Karpas-422 (cell line): ENCODE results near the gene PRKCH. TPM values are rescaled to one million over a fixed set of nuclear protein-coding genes. Genes with fewer than 3 reads are reported as not detected.

ENCODE experiments used
- DNase-seq: peaks from one replicate; pipeline ENCODE4 v3.0.0-alpha.2; 2015
- H2AFZ ChIP-seq: fragments of 200-600 bp; sonication (generic); 2 replicates; pipeline ENCODE4 v1.6.1; 2014; ENCODE audit warnings: antibody characterized with exemption, low read length, mixed read lengths
- H3K27ac ChIP-seq: fragments of 200-600 bp; sonication (generic); 2 replicates; pipeline ENCODE4 v1.5.1; 2014; ENCODE audit warnings: mild to moderate bottlenecking, low read length, moderate library complexity
- H3K27me3 ChIP-seq: fragments of 200-600 bp; sonication (generic); 2 replicates; pipeline ENCODE4 v1.6.1; 2014; ENCODE audit warnings: low read length, mixed read lengths
- H3K36me3 ChIP-seq: fragments of 200-600 bp; sonication (generic); 2 replicates; pipeline ENCODE4 v1.6.1; 2014; ENCODE audit warnings: low read length, mixed read lengths; ENCODE audit not compliant: insufficient read depth
- H3K4me1 ChIP-seq: fragments of 200-600 bp; sonication (generic); 2 replicates; pipeline ENCODE4 v1.6.1; 2014; ENCODE audit warnings: mild to moderate bottlenecking, low read length, mixed read lengths
- H3K4me2 ChIP-seq: fragments of 200-600 bp; sonication (generic); 2 replicates; pipeline ENCODE4 v1.6.1; 2014; ENCODE audit warnings: low read length, low read depth, mild to moderate bottlenecking; ENCODE audit not compliant: poor library complexity, severe bottlenecking
- H3K4me3 ChIP-seq: fragments of 200-600 bp; sonication (generic); 2 replicates; pipeline ENCODE4 v1.5.1; 2014; ENCODE audit warnings: mild to moderate bottlenecking, antibody characterized with exemption, low read length, mixed read lengths
- H3K79me2 ChIP-seq: fragments of 200-600 bp; sonication (generic); 2 replicates; pipeline ENCODE4 v1.6.1; 2014; ENCODE audit warnings: mild to moderate bottlenecking, low read length, mixed read lengths
- H3K9ac ChIP-seq: fragments of 200-600 bp; sonication (generic); 2 replicates; pipeline ENCODE4 v1.6.0; 2014; ENCODE audit warnings: low read length
- H3K9me2 ChIP-seq: fragments of 200-600 bp; sonication (generic), shearing (Covaris generic); replicated peaks from 2 replicates; pipeline ENCODE4 v1.6.0; 2014; ENCODE audit warnings: mild to moderate bottlenecking, low read length, moderate library complexity; ENCODE audit not compliant: insufficient read depth
- H3K9me3 ChIP-seq: fragments of 300-700, 200-600 bp; sonication (generic); 2 replicates; pipeline ENCODE4 v1.6.1; 2014; ENCODE audit warnings: low read length, mixed read lengths
- H4K20me1 ChIP-seq: fragments of 200-600 bp; sonication (generic); 2 replicates; pipeline ENCODE4 v1.6.1; 2014; ENCODE audit warnings: mild to moderate bottlenecking, antibody characterized with exemption, low read length, low read depth; ENCODE audit not compliant: insufficient read depth
- total RNA-seq: library from RNA; depleted of rRNA; stranded (reverse); fragments of >200 nt; shearing (Covaris generic); gene quantifications from 2 replicates; pipeline ENCODE4 v1.2.3, GENCODE V29; 2014; ENCODE audit warnings: low replicate concordance

Gene PRKCH
- total RNA-seq, 1 experiment from 2014 or later = 7.0 TPM

- no peak overlapping the region for H2AFZ ChIP-seq
- no peaks in the 10 kb centered on the region for H3K9me2 ChIP-seq
- H3K4me1 ChIP-seq = peaks cover 12% of the 10 kb centered on the region
- no peak for DNase-seq
- no peak overlapping the region for H3K4me3 ChIP-seq
- no peaks in the 10 kb centered on the region for H3K27me3 ChIP-seq
- no peak overlapping the region for H3K9ac ChIP-seq
- no peaks in the 10 kb centered on the region for H3K36me3 ChIP-seq
- no peak overlapping the region for H3K4me2 ChIP-seq
- H3K9me3 ChIP-seq = no peaks in the 10 kb centered on the region
- no peak overlapping the region for H3K27ac ChIP-seq
- H3K79me2 ChIP-seq = no peaks in the 10 kb centered on the region
- no peaks in the 10 kb centered on the region for H4K20me1 ChIP-seq
These were observed 208.9 kb downstream of the PRKCH start for GRCh38 chr14:61530296-61530695.

- no peaks in the 10 kb centered on the region for H3K9me3 ChIP-seq
- H4K20me1 ChIP-seq = no peaks in the 10 kb centered on the region
- H3K9ac ChIP-seq = no peak overlapping the region
- DNase-seq = no peak
- H3K9me2 ChIP-seq = no peaks in the 10 kb centered on the region
- no peaks in the 10 kb centered on the region for H3K27me3 ChIP-seq
- H3K79me2 ChIP-seq = no peaks in the 10 kb centered on the region
- no peak overlapping the region for H2AFZ ChIP-seq
- H3K27ac ChIP-seq = no peak overlapping the region
- H3K4me2 ChIP-seq = no peak overlapping the region
- peaks cover 12% of the 10 kb centered on the region for H3K4me1 ChIP-seq
- H3K36me3 ChIP-seq = no peaks in the 10 kb centered on the region
- no peak overlapping the region for H3K4me3 ChIP-seq
These were observed 209.5 kb downstream of the PRKCH start for GRCh38 chr14:61530896-61531295.

GRCh38 chr14:61531465-61532122 lies 210.2 kb downstream of the PRKCH start:
- Histone ChIP-seq H3K27me3 (no peaks in the 10 kb centered on the region), H3K9me3 (no peaks in the 10 kb centered on the region), H3K4me2 (no peak overlapping the region), H4K20me1 (no peaks in the 10 kb centered on the region), H3K9ac (no peak overlapping the region), H2AFZ (no peak overlapping the region), H3K9me2 (no peaks in the 10 kb centered on the region), H3K36me3 (no peaks in the 10 kb centered on the region), H3K27ac (no peak overlapping the region), H3K4me1 (peaks cover 12% of the 10 kb centered on the region), H3K79me2 (no peaks in the 10 kb centered on the region), H3K4me3 (no peak overlapping the region)
- DNase-seq = no peak

GRCh38 chr14:61532123-61532505 lies 210.7 kb downstream of the PRKCH start:
- Histone ChIP-seq H3K9me2 (no peaks in the 10 kb centered on the region), H3K27me3 (no peaks in the 10 kb centered on the region), H3K4me3 (no peak overlapping the region), H2AFZ (no peak overlapping the region), H3K27ac (no peak overlapping the region), H3K4me1 (peaks cover 12% of the 10 kb centered on the region), H4K20me1 (no peaks in the 10 kb centered on the region), H3K9ac (no peak overlapping the region), H3K36me3 (no peaks in the 10 kb centered on the region), H3K79me2 (no peaks in the 10 kb centered on the region), H3K4me2 (no peak overlapping the region), H3K9me3 (no peaks in the 10 kb centered on the region)
- DNase-seq = no peak

- no peak for DNase-seq
These were observed 211.4 kb downstream of the PRKCH start for GRCh38 chr14:61532763-61533162.

GRCh38 chr14:61533513-61534255 lies 212.3 kb downstream of the PRKCH start:
- Histone ChIP-seq H4K20me1 (no peaks in the 10 kb centered on the region), H3K79me2 (no peaks in the 10 kb centered on the region), H3K4me2 (no peak overlapping the region), H3K9ac (no peak overlapping the region), H3K9me3 (no peaks in the 10 kb centered on the region), H3K27ac (no peak overlapping the region), H3K9me2 (no peaks in the 10 kb centered on the region), H3K4me1 (peaks cover 12% of the 10 kb centered on the region), H3K4me3 (no peak overlapping the region), H3K36me3 (no peaks in the 10 kb centered on the region), H2AFZ (no peak overlapping the region), H3K27me3 (no peaks in the 10 kb centered on the region)
- no peak for DNase-seq

More at GRCh38 chr14:61532763-61533162, 211.4 kb downstream of the PRKCH start:
- Histone ChIP-seq H3K9me2 (no peaks in the 10 kb centered on the region), H3K4me2 (no peak overlapping the region), H3K27ac (no peak overlapping the region), H4K20me1 (no peaks in the 10 kb centered on the region), H2AFZ (no peak overlapping the region), H3K9me3 (no peaks in the 10 kb centered on the region), H3K4me1 (peaks cover 12% of the 10 kb centered on the region), H3K36me3 (no peaks in the 10 kb centered on the region), H3K9ac (no peak overlapping the region; the same call in 1 of the 2 replicates), H3K79me2 (no peaks in the 10 kb centered on the region), H3K27me3 (no peaks in the 10 kb centered on the region), H3K4me3 (no peak overlapping the region)

GRCh38 chr14:61535032-61535431 lies 213.7 kb downstream of the PRKCH start:
- H4K20me1 ChIP-seq = no peaks in the 10 kb centered on the region
- H3K79me2 ChIP-seq = no peaks in the 10 kb centered on the region
- no peaks in the 10 kb centered on the region for H3K36me3 ChIP-seq

GRCh38 chr14:61535458-61535857 lies 214.1 kb downstream of the PRKCH start:
- no peaks in the 10 kb centered on the region for H3K9me3 ChIP-seq
- no peak overlapping the region for H3K27ac ChIP-seq
- DNase-seq = no peak
- H3K27me3 ChIP-seq = no peaks in the 10 kb centered on the region
- H3K36me3 ChIP-seq = no peaks in the 10 kb centered on the region
- H2AFZ ChIP-seq = no peak overlapping the region
- H3K79me2 ChIP-seq = no peaks in the 10 kb centered on the region
- peaks cover 12% of the 10 kb centered on the region for H3K4me1 ChIP-seq
- H3K9me2 ChIP-seq = no peaks in the 10 kb centered on the region
- no peak overlapping the region for H3K9ac ChIP-seq
- H3K4me3 ChIP-seq = no peak overlapping the region
- H3K4me2 ChIP-seq = no peak overlapping the region
- no peaks in the 10 kb centered on the region for H4K20me1 ChIP-seq

More at GRCh38 chr14:61535032-61535431, 213.7 kb downstream of the PRKCH start:
- Histone ChIP-seq H3K4me2 (no peak overlapping the region), H3K4me3 (no peak overlapping the region), H3K9ac (no peak overlapping the region), H3K27me3 (no peaks in the 10 kb centered on the region), H3K27ac (no peak overlapping the region), H3K4me1 (peaks cover 12% of the 10 kb centered on the region), H3K9me2 (no peaks in the 10 kb centered on the region), H3K9me3 (no peaks in the 10 kb centered on the region), H2AFZ (no peak overlapping the region)
- DNase-seq = no peak
